ENCODE results near the gene STEAP3.

- TF ChIP-seq FOSL2 (IDR thresholded peaks at IDR 0.05) (no peak), FOSL2 (CRISPR knock-in tag; IDR thresholded peaks at IDR 0.05) (no peak), POLR2A (IDR thresholded peaks at IDR 0.05; ENCODE audit: low read length) (no peak), EP300 (IDR thresholded peaks at IDR 0.05) (no peak), CTCF (IDR thresholded peaks at IDR 0.05) (no peak), ELK1 (IDR thresholded peaks at IDR 0.05; ENCODE audit: low read depth, low read length) (no peak), HEYL (CRISPR knock-in tag; IDR thresholded peaks at IDR 0.05) (no peak), CHD2 (IDR thresholded peaks at IDR 0.05; ENCODE audit: low read length, partially characterized antibody) (no peak), TFCP2L1 (CRISPR knock-in tag; IDR thresholded peaks at IDR 0.05) (no peak), CEBPB (IDR thresholded peaks at IDR 0.05) (no peak), ESRRA (IDR thresholded peaks at IDR 0.05; ENCODE audit: borderline replicate concordance, low read length) (no peak), SMC3 (IDR thresholded peaks at IDR 0.05) (no peak), BHLHE40 (IDR thresholded peaks at IDR 0.05; ENCODE audit: low read depth, low read length) (no peak), KDM5A (IDR thresholded peaks at IDR 0.05) (no peak), RAD21 (conservative IDR thresholded peaks at IDR 0.05 in 1 of 2, IDR thresholded peaks at IDR 0.05 in 1 of 2) (no peak)
Measured at GRCh38 chr2:119280680-119281079, 57.0 kb downstream of the STEAP3 start.

All from A549 (cell line).